Astrocyte (in vitro differentiated cells and primary cell): Measurements from ENCODE around the gene RIBC1.

Experiments
- CTCF ChIP-seq: IDR thresholded peaks from 2 replicates; pipeline ENCODE4 v1.5.1; 2011; ENCODE audit warnings: low read depth, mild to moderate bottlenecking, inconsistent platforms, low read length, moderate library complexity; ENCODE audit not compliant: insufficient read depth
- EZH2 ChIP-seq: IDR thresholded peaks from 2 replicates; pipeline ENCODE4 v1.6.1; 2012; ENCODE audit warnings: mild to moderate bottlenecking, low read length, inconsistent platforms; ENCODE audit not compliant: insufficient read depth

GRCh38 chrX:53433651-53434639 is 11.3 kb downstream of the RIBC1 start, which contains the start of gene HSD17B10:
- TF ChIP-seq EZH2 (no peak), CTCF (no peak)
